Measurements from ENCODE around the gene CER1. TPM values are rescaled to one million over a fixed set of nuclear protein-coding genes. Genes with fewer than 3 reads are reported as not detected.

Gene CER1
- total RNA-seq, 1 experiment from 2014 or later = not detected

DNA sequence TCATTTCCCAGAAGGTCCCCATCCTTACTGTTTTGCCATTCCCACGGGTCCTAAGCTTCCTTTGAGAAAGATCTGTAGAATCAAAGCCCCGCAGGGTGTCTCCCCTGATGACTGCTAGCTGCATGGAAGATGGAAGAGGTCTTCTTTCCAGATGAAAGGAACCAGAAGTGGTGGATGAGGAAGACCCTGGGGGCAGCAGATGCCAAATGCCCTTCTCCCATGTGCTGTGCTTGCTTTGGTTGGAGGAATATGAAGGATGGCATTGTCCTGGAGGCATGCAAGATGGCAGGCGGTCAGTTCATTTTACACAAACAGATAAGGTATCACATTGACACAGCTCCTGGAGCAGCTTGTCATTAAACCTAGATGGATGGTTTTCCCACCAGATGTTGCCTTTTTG lies 25.8 kb upstream of the CER1 start:
- Histone ChIP-seq H3K4me2 (ENCODE audit: low read length) (no peak overlapping the region), H3K9ac (ENCODE audit: low read length) (no peak overlapping the region), H3K4me3 (ENCODE audit: low read length) (no peak overlapping the region), H3K27ac (ENCODE audit: low read length) (no peak overlapping the region), H3K79me2 (ENCODE audit: low read length) (no peaks in the 10 kb centered on the region), H3K9me3 (ENCODE audit: low read length) (no peaks in the 10 kb centered on the region), H3F3A (ENCODE audit: low read length, unreplicated experiment) (no peaks in the 10 kb centered on the region), H3K4me1 (ENCODE audit: insufficient read depth, low read length) (peaks cover 6% of the 10 kb centered on the region; the same call in 1 of the 2 replicates), H2AFZ (ENCODE audit: low read length) (no peak overlapping the region), H3K9me2 (replicated peaks; ENCODE audit: low read length) (no peaks in the 10 kb centered on the region), H4K20me1 (ENCODE audit: low read length) (no peaks in the 10 kb centered on the region), H3K36me3 (ENCODE audit: low read depth, low read length) (no peaks in the 10 kb centered on the region), H3K27me3 (ENCODE audit: low read length) (no peaks in the 10 kb centered on the region)
- intact Hi-C loops (cut with micrococcal nuclease) = no loop called here
- no peak for TF ChIP-seq EZH2 (IDR thresholded peaks at IDR 0.05; ENCODE audit: low read length, unreplicated experiment)
- no peak for TF ChIP-seq EZH2phosphoT487 (IDR thresholded peaks at IDR 0.05; ENCODE audit: borderline replicate concordance, low read length)
- no peak for TF ChIP-seq CTCF (conservative IDR thresholded peaks at IDR 0.05; ENCODE audit: low read depth, low read length)
- ChIA-PET CTCF (no interaction called here), POLR2A (ENCODE audit: unreplicated experiment) (no interaction called here)
- DNase-seq (no peak), ATAC-seq (no peak)
- BruUV-seq (replicated peaks) = no TSS peak

DNA sequence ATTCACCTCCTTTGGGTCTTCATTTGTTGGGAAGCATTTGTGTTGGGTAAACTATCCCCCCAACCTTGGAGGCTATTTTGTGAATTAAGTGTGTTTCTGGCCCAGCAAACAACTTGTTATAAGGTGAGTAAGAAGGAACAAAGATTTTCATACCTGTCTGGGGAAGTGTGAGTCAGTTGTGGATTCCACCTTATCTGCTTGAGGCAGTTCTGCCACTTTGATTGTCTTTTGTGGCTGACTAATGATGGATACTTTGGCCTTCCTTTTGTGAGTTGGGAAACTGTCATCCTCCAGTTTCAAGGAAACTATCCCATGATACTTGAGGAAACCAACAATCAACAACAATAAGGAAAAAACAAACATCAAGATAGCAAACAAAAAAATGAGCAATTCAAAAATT lies 24.6 kb upstream of the CER1 start:
- H3K36me3 ChIP-seq (ENCODE audit: low read depth, low read length) = no peaks in the 10 kb centered on the region
- H3K27me3 ChIP-seq (ENCODE audit: low read length) = no peaks in the 10 kb centered on the region
- H3K27ac ChIP-seq (ENCODE audit: low read length) = no peak overlapping the region
- intact Hi-C loops (cut with micrococcal nuclease) = no loop called here
- H3K79me2 ChIP-seq (ENCODE audit: low read length) = no peaks in the 10 kb centered on the region
- no peaks in the 10 kb centered on the region for H3F3A ChIP-seq (ENCODE audit: low read length, unreplicated experiment)
- H3K9me2 ChIP-seq (replicated peaks; ENCODE audit: low read length) = no peaks in the 10 kb centered on the region
- CTCF ChIA-PET = no interaction called here
- H3K4me3 ChIP-seq (ENCODE audit: low read length) = no peak overlapping the region
- no peak overlapping the region for H2AFZ ChIP-seq (ENCODE audit: low read length)
- H4K20me1 ChIP-seq (ENCODE audit: low read length) = no peaks in the 10 kb centered on the region
- no peaks in the 10 kb centered on the region for H3K9me3 ChIP-seq (ENCODE audit: low read length)
- no peak overlapping the region for H3K9ac ChIP-seq (ENCODE audit: low read length)
- peak; percentile 59 for DNase-seq
- ATAC-seq = no peak
- TF ChIP-seq EZH2 (IDR thresholded peaks at IDR 0.05; ENCODE audit: low read length, unreplicated experiment) (no peak), EZH2phosphoT487 (IDR thresholded peaks at IDR 0.05; ENCODE audit: borderline replicate concordance, low read length) (no peak), CTCF (conservative IDR thresholded peaks at IDR 0.05; ENCODE audit: low read depth, low read length) (no peak)
- POLR2A ChIA-PET (ENCODE audit: unreplicated experiment) = no interaction called here
- no TSS peak for BruUV-seq (replicated peaks)
- H3K4me1 ChIP-seq (ENCODE audit: insufficient read depth, low read length) = peaks cover 6% of the 10 kb centered on the region; the same call in 1 of the 2 replicates
- H3K4me2 ChIP-seq (ENCODE audit: low read length) = no peak overlapping the region

DNA sequence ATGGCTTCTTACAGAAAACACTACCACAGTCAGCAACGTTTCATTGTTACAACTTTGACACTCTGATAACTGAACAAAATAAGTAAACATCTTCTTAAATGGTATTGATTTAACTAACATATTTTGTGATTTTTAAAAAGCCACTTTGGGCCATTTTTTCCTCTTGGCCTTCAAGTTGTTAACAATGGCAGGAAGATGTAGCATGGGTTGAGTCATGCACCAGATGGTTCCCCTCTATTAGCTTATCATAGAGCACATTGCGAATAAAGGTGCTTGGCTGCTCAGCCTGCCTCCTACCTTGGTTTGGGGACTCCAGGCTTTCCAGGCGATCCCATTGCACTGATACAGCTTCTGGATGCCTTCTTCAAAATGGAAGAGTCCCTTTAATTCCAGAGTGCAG lies 24.1 kb upstream of the CER1 start:
- POLR2A ChIA-PET (ENCODE audit: unreplicated experiment) = no interaction called here
- no TSS peak for BruUV-seq (replicated peaks)
- no peak overlapping the region for H3K4me3 ChIP-seq (ENCODE audit: low read length)
- no peaks in the 10 kb centered on the region for H3K9me2 ChIP-seq (replicated peaks; ENCODE audit: low read length)
- peaks cover 6% of the 10 kb centered on the region; the same call in 1 of the 2 replicates for H3K4me1 ChIP-seq (ENCODE audit: insufficient read depth, low read length)
- TF ChIP-seq EZH2phosphoT487 (IDR thresholded peaks at IDR 0.05; ENCODE audit: borderline replicate concordance, low read length) = no peak
- no peak for TF ChIP-seq CTCF (conservative IDR thresholded peaks at IDR 0.05; ENCODE audit: low read depth, low read length)
- TF ChIP-seq EZH2 (IDR thresholded peaks at IDR 0.05; ENCODE audit: low read length, unreplicated experiment) = no peak
- CTCF ChIA-PET = no interaction called here
- H3K36me3 ChIP-seq (ENCODE audit: low read depth, low read length) = no peaks in the 10 kb centered on the region
- H3K9ac ChIP-seq (ENCODE audit: low read length) = no peak overlapping the region
- H3F3A ChIP-seq (ENCODE audit: low read length, unreplicated experiment) = no peaks in the 10 kb centered on the region
- H3K27ac ChIP-seq (ENCODE audit: low read length) = no peak overlapping the region
- no peaks in the 10 kb centered on the region for H4K20me1 ChIP-seq (ENCODE audit: low read length)
- no peak for DNase-seq
- no peak overlapping the region for H3K4me2 ChIP-seq (ENCODE audit: low read length)
- no peak overlapping the region for H2AFZ ChIP-seq (ENCODE audit: low read length)
- H3K27me3 ChIP-seq (ENCODE audit: low read length) = no peaks in the 10 kb centered on the region
- no peak for ATAC-seq
- no peaks in the 10 kb centered on the region for H3K9me3 ChIP-seq (ENCODE audit: low read length)
- intact Hi-C loops (cut with micrococcal nuclease) = no loop called here
- no peaks in the 10 kb centered on the region for H3K79me2 ChIP-seq (ENCODE audit: low read length)
